Heart left ventricle (tissue), 16 donors: ENCODE measurements around the gene SOBP. TPM values are rescaled to one million over a fixed set of nuclear protein-coding genes. Genes with fewer than 3 reads are reported as not detected.
"Not testable (repeated sequence)": the region's sequence is repeated elsewhere in the genome, so short reads cannot be mapped to it uniquely, and the experiment has no call there.

ENCODE experiments used
- ATAC-seq, 4 donors: fragments of 200-7000 bp; cut with Tn5 transposase; one replicate each; pipeline ENCODE4 v1.9.1; 2020 to 2022; ENCODE audit warnings: moderate library complexity in 4 of 4, mild to moderate bottlenecking in 3 of 4, moderate number of reproducible peaks in 1 of 4
- DNase-seq, 5 donors: peaks; one replicate each; pipeline ENCODE4 v3.0.0-alpha.2; 2020
- H3K27ac ChIP-seq, 12 donors: fragments of 200-600 bp; sonication (generic) in 4 of 12; one replicate each; pipeline versions ENCODE4 v1.5.0 to v1.8.0; 2016 to 2022; ENCODE audit warnings: mild to moderate bottlenecking in 2 of 12
- H3K27me3 ChIP-seq, 9 donors: fragments of 200-600 bp; sonication (generic) in 2 of 9; one replicate each; pipeline versions ENCODE4 v1.5.1 to v1.8.0; 2016 to 2022; ENCODE audit warnings: mild to moderate bottlenecking in 3 of 9
- H3K36me3 ChIP-seq, 9 donors: fragments of 200-600 bp; sonication (generic) in 2 of 9; one replicate each; pipeline versions ENCODE4 v1.5.0 to v1.8.0; 2018 to 2022; ENCODE audit warnings: mild to moderate bottlenecking in 2 of 9
- H3K4me1 ChIP-seq, 12 donors: fragments of 200-600 bp; sonication (generic) in 4 of 12; one replicate each; pipeline versions ENCODE4 v1.5.0 to v1.8.0; 2016 to 2022; ENCODE audit warnings: mild to moderate bottlenecking in 3 of 12
- H3K4me3 ChIP-seq, 12 donors: fragments of 200-600 bp; sonication (generic) in 4 of 12; one replicate each; pipeline versions ENCODE4 v1.5.0 to v1.8.0; 2017 to 2022; ENCODE audit warnings: mild to moderate bottlenecking in 9 of 12, moderate library complexity in 4 of 12
- H3K9me3 ChIP-seq, 12 donors: fragments of 200-600 bp; sonication (generic) in 4 of 12; one replicate each; pipeline versions ENCODE4 v1.5.0 to v1.8.0; 2016 to 2022; ENCODE audit warnings: mild to moderate bottlenecking in 1 of 12
- POLR2A ChIP-seq, 2 donors: fragments of 450-650 bp; IDR thresholded peaks; one replicate each; pipeline ENCODE4 v1.6.1; 2017; ENCODE audit warnings: antibody characterized with exemption in 2 of 2, mild to moderate bottlenecking in 2 of 2, moderate library complexity in 2 of 2
- WGBS, 4 donors: extraction: QIAGEN DNeasy Blood & Tissue Kit in 2 of 4; methylation state at CpG; one replicate each; pipeline versions ENCODE4 v1.1.5 to v1.1.7; 2013 to 2018; 5-methylcytosine and 5-hydroxymethylcytosine counted together
- intact Hi-C, 10 donors: fragments of 100-400 bp; cut with DNase I; formaldehyde crosslinking; loops; one replicate each; pipeline versions ENCODE4 v1.11.1 to v1.14.2; 2022
- polyA plus RNA-seq, 2 donors: library from polyadenylated mRNA; stranded (reverse); fragments of 200-250 nt; gene quantifications; one replicate each; pipeline ENCODE4 v1.2.3, GENCODE V29; 2013
- total RNA-seq, 9 donors: library from RNA; depleted of rRNA in 2 of 9; stranded (reverse); fragments of >200 nt in 2 of 9; fragmentation: NEBNext Ultra II Directional in 3 of 9; extraction: Animal tissue kit (Norgen Biotek cat#: 25700) in 3 of 9; gene quantifications; one replicate each; pipeline versions ENCODE4 v1.1.0 to v1.2.4, GENCODE V29; 2016 to 2023
- TF ChIP-seq, protein P1 (sequence below), 12 donors: fragments of 200-600 bp; sonication (generic) in 4 of 12; IDR thresholded peaks; one replicate each; pipeline versions ENCODE4 v1.5.0 to v1.8.0; 2018 to 2022; ENCODE audit warnings: antibody characterized with exemption in 12 of 12, mild to moderate bottlenecking in 5 of 12
- donor health status: ischemic (EF 13 %, LVEDD 7.1; RV severe dilation, severe dysfunction).
- donor health status: healthy with polysubstance abuse.
- donor health status: DM: no; HTN: yes; CAD: no.
- donor health status: DM: no; HTN: no; CAD: no.
- donor health status: ischemic (EF 25% LVEDD 6.9; RV normal size, moderate dysfunction).
- donor health status: ischemic (EF 25% LVEDD 5.7; RV mildly dilated, moderate dysfunction).
- donor health status: healthy.
- donor health status: DM: yes; HTN: yes; CAD: no.
- donor health status: ischemic (EF 35%, LVEDD 5.7; RV mildly dilated, moderate dysfunction).
- donor health status: nonischemic (EF 11% LVEDD 7.7; RV severe dilation, severe dysfunction).
- donor health status: DM: yes; HTN: yes; CAD: no.
- donor health status: PGD.
- donor health status: ischemic (EF 29% LVEDD 5.4; RV normal size, mild dysfunction).
- donor health status: nonischemic (EF 23%, LVEDD 6.1; RV moderate dilation, normal function).

Gene SOBP
- total and polyA plus RNA-seq, 11 donors: 10.6 to 24.9 (median 16.4) TPM

DNA sequence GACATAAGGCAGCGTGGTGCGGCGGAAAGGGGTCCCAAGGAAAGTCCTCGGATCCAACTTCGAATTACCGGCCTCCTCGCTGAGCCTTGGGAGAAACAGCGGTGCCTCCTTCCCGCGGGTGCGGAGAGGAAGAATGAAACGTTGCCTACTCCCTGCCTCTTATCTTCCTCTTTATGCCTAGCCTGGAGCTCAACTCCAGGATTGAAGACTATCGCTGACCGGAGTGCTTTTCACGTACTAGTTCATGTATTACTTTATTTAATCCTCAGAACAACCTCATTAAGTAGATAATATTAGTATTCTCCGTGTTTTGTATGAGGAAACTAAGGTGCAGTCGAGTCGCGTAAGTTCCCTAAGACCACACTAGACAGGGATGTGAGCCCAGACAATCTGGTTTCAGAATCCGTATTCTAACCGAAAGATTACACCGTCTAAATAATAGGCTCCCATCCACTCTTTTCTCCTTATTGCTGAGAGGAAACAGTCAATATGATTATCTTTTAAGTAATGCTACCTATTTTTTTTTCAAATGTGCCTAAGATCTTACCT is 29.8 kb upstream of the SOBP start:
- Histone ChIP-seq H3K4me3 (peak overlapping the region; percentile 64 to 96 (median 86)), H3K4me1 (peaks cover 0 to 24% (median 10%) of the 10 kb centered on the region in 12 donors), H3K27me3 (no peaks in the 10 kb centered on the region), H3K36me3 (no peaks in the 10 kb centered on the region), H3K9me3 (no peaks in the 10 kb centered on the region), H3K27ac (peak overlapping the region; percentile 74 to 97 (median 94))
- 28 to 39% (median 34%) methylated on average over 22 of the region's 22 CpGs for WGBS, 4 donors
- TF ChIP-seq POLR2A (IDR thresholded peaks at IDR 0.05): no peak
- TF ChIP-seq, protein P1, sequence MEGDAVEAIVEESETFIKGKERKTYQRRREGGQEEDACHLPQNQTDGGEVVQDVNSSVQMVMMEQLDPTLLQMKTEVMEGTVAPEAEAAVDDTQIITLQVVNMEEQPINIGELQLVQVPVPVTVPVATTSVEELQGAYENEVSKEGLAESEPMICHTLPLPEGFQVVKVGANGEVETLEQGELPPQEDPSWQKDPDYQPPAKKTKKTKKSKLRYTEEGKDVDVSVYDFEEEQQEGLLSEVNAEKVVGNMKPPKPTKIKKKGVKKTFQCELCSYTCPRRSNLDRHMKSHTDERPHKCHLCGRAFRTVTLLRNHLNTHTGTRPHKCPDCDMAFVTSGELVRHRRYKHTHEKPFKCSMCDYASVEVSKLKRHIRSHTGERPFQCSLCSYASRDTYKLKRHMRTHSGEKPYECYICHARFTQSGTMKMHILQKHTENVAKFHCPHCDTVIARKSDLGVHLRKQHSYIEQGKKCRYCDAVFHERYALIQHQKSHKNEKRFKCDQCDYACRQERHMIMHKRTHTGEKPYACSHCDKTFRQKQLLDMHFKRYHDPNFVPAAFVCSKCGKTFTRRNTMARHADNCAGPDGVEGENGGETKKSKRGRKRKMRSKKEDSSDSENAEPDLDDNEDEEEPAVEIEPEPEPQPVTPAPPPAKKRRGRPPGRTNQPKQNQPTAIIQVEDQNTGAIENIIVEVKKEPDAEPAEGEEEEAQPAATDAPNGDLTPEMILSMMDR (IDR thresholded peaks at IDR 0.05): no peak
- intact Hi-C loops: no loop called here
- peak in 2 of 4 donors; percentile 8 to 12 for ATAC-seq
- DNase-seq: no peak

DNA sequence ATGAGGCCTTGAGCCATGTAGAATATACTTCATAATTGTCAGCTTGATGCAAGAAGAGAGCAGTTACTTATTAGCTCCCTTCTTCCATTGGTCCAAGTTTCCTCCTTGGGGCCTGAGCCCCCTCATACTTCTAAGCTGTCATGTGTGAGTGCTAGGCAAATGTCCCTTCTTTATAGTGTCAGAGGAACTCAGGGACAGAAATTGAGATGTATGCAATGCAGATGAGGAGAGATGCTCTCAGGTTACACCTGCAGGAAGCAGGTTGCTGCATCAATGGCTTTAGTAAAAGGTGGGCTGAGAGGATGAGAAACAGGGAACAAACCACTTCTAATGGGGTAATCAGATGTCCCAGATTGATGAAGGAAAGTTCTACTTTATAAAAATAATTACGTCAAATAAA is 23.9 kb upstream of the SOBP start:
- WGBS, 4 donors: 88 to 97% (median 93%) methylated on average over 1 of the region's 1 CpG
- intact Hi-C loops: no loop called here
- TF ChIP-seq, protein P1 (IDR thresholded peaks at IDR 0.05): no peak
- no peak for TF ChIP-seq POLR2A (IDR thresholded peaks at IDR 0.05)
- ATAC-seq: no peak
- Histone ChIP-seq H3K9me3 (no peaks in the 10 kb centered on the region), H3K4me1 (peaks cover 0 to 10% (median 0%) of the 10 kb centered on the region in 12 donors), H3K4me3 (no peak overlapping the region), H3K27me3 (no peaks in the 10 kb centered on the region), H3K36me3 (no peaks in the 10 kb centered on the region), H3K27ac (no peak overlapping the region)
- no peak for DNase-seq

DNA sequence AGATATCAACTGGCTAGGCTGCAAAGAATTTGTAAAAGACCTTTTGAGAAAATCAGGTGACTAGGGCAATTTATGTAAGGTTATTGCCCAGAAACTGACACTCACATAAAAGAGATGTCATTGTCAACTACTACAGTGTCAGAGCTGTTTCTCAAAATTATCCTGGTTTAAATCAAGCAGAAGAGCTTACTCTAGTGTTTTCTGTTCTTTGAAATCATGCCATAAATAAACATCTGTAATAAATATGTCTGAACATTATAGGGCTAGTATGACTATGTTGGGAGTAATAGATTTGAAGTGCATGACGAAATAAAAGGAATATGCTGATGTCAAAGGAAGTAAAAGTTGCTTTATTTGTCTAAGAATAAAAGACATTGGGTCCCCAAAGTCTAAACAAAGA is 19.6 kb upstream of the SOBP start:
- 84 to 93% (median 92%) methylated on average over 1 of the region's 1 CpG for WGBS, 4 donors
- no peak for ATAC-seq
- DNase-seq: no peak

DNA sequence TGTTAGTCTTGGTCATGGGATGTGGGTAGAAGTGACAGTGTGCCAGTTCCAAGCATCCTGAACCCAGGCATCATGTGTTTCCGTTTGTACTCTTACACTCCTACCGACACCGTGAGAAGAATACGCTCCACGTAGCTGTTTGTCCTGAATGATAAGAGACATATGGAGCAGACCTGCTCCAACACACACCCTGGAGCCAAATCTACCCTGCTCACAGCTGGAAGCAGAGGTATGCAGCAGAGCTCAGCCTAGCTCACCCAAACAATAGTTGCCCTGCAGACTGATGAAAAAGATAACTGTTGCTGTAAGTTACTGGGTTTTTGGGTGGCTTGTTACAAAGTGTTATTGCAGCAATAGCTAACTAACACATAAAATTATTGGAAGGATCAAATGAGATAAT is 16.3 kb upstream of the SOBP start:
- intact Hi-C loops: no loop called here
- no peak for DNase-seq
- Histone ChIP-seq H3K4me3 (no peak overlapping the region), H3K36me3 (no peaks in the 10 kb centered on the region), H3K9me3 (no peaks in the 10 kb centered on the region), H3K27me3 (peaks cover 0 to 4% (median 0%) of the 10 kb centered on the region in 9 donors), H3K4me1 (no peaks in the 10 kb centered on the region), H3K27ac (no peak overlapping the region)
- TF ChIP-seq, protein P1 (IDR thresholded peaks at IDR 0.05): no peak
- TF ChIP-seq POLR2A (IDR thresholded peaks at IDR 0.05): no peak
- 27 to 47% (median 37%) methylated on average over 5 of the region's 5 CpGs for WGBS, 4 donors
- ATAC-seq: no peak

More for the DNA sequence above, 19.6 kb upstream of the SOBP start:
- Histone ChIP-seq H3K36me3 (no peaks in the 10 kb centered on the region), H3K27me3 (peaks cover 0 to 4% (median 0%) of the 10 kb centered on the region in 9 donors), H3K9me3 (no peaks in the 10 kb centered on the region), H3K4me3 (no peak overlapping the region), H3K4me1 (no peaks in the 10 kb centered on the region), H3K27ac (no peak overlapping the region)
- intact Hi-C loops: no loop called here
- TF ChIP-seq, protein P1 (IDR thresholded peaks at IDR 0.05): no peak
- TF ChIP-seq POLR2A (IDR thresholded peaks at IDR 0.05): no peak

DNA sequence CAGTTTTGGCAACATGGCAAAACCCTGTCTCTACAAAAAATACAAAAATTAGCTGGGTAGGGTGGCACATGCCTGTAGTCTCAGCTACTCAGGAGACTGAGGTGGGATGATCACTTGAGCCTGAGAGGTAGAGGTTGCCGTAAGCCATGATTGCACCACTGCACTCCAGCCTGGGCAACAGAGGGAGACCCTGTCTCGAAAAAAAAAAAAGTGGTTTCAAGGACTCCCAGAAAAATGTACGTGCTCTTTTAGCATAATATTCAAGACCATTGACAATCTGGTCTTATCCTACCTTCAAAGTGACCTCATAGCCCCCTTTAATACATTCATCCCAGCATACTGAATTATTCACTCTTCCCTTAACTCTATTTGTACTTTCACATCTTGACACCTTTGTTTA is 14.6 kb upstream of the SOBP start:
- H3K4me3 ChIP-seq, H3K27ac ChIP-seq, H3K9me3 ChIP-seq, H3K27me3 ChIP-seq, intact Hi-C loops, ATAC-seq, DNase-seq, H3K36me3 ChIP-seq, H3K4me1 ChIP-seq: not testable (repeated sequence)
- 84 to 92% (median 90%) methylated on average over 3 of the region's 3 CpGs for WGBS, 4 donors

DNA sequence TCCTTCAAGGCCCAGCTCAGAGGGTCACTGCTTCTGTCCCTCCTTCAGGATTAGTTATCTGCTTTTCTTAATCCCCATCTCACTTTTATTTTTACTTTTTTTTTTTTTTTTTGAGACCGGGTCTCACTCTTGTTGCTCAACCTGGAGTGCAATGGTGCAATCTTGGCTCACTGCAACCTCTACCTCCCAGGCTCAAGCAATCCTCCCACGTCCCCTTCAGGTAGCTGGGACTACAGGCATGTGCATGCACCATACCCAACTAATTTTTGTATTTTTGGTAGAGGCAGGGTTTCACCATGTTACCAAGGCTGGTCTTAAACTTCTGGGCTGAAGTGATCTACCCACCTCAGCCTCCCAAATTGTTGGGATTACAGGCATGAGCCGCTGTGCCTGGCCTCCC is 14.1 kb upstream of the SOBP start:
- 85 to 96% (median 89%) methylated on average over 3 of the region's 3 CpGs for WGBS, 4 donors
- H3K9me3 ChIP-seq, H3K4me3 ChIP-seq, H3K27ac ChIP-seq, intact Hi-C loops, H3K4me1 ChIP-seq, H3K27me3 ChIP-seq, H3K36me3 ChIP-seq, DNase-seq, ATAC-seq: not testable (repeated sequence)
